ENCODE measurements around the gene PSD2.

Gene PSD2

GRCh38 chr5:139843991-139844390 lies 48.4 kb downstream of the PSD2 start:
- ChIA-PET CTCF (interaction anchor here (1.6 to 5.2 kb wide), 3 partner anchors 54 to 125 kb away, joined by 8 to 37 read pairs (median 29); no protein-coding TSS in a partner anchor), POLR2A (ENCODE audit: low non-redundant PET) (no interaction called here)

GRCh38 chr5:139844472-139845145 lies 49.0 kb downstream of the PSD2 start:
- peak; percentile 71 for DNase-seq (ENCODE audit: low spot score)
- TF ChIP-seq CTCF (conservative IDR thresholded peaks at IDR 0.05; ENCODE audit: low read depth): peak; percentile 77
- H3K27ac ChIP-seq: no peak overlapping the region
- ChIA-PET POLR2A (ENCODE audit: low non-redundant PET) (no interaction called here), CTCF (interaction anchor here (0.7 to 5.2 kb wide), 7 partner anchors 13 to 126 kb away, joined by 3 to 37 read pairs (median 4); no protein-coding TSS in a partner anchor)

More at GRCh38 chr5:139843991-139844390, 48.4 kb downstream of the PSD2 start:
- TF ChIP-seq CTCF (conservative IDR thresholded peaks at IDR 0.05; ENCODE audit: low read depth): no peak
- DNase-seq (ENCODE audit: low spot score): no peak
- no peak overlapping the region for H3K27ac ChIP-seq

- CTCF ChIA-PET: interaction anchor here (0.6 to 5.2 kb wide), 6 partner anchors 18 to 125 kb away, joined by 3 to 37 read pairs (median 4); no protein-coding TSS in a partner anchor
- 0 out of 2 replicates have a peak, but pooled peaks have one; percentile 14 for TF ChIP-seq CTCF (conservative IDR thresholded peaks at IDR 0.05; ENCODE audit: low read depth)
- POLR2A ChIA-PET (ENCODE audit: low non-redundant PET): no interaction called here
Measured at GRCh38 chr5:139845846-139846681, 50.5 kb downstream of the PSD2 start.

GRCh38 chr5:139847091-139847490 lies 51.5 kb downstream of the PSD2 start:
- H3K27ac ChIP-seq: no peak overlapping the region
- no peak for DNase-seq (ENCODE audit: low spot score)
- no peak for TF ChIP-seq CTCF (conservative IDR thresholded peaks at IDR 0.05; ENCODE audit: low read depth)
- ChIA-PET CTCF (interaction anchor here (0.6 to 5.2 kb wide), 8 partner anchors 12 to 369 kb away, joined by 3 to 37 read pairs (median 3); no protein-coding TSS in a partner anchor), POLR2A (ENCODE audit: low non-redundant PET) (no interaction called here)

More at GRCh38 chr5:139845846-139846681, 50.5 kb downstream of the PSD2 start:
- peak overlapping the region; percentile 31 for H3K27ac ChIP-seq
- no peak for DNase-seq (ENCODE audit: low spot score)

- CTCF ChIA-PET: interaction anchor here (0.6 to 5.2 kb wide), 7 partner anchors 11 to 368 kb away, joined by 3 to 37 read pairs (median 5); no protein-coding TSS in a partner anchor
- POLR2A ChIA-PET (ENCODE audit: low non-redundant PET): no interaction called here
- H3K27ac ChIP-seq: no peak overlapping the region
- no peak for DNase-seq (ENCODE audit: low spot score)
- TF ChIP-seq CTCF (conservative IDR thresholded peaks at IDR 0.05; ENCODE audit: low read depth): no peak
Measured at GRCh38 chr5:139847790-139848507, 52.3 kb downstream of the PSD2 start.
